ENCODE results near the gene GRID2.

The GRID2 gene

DNA sequence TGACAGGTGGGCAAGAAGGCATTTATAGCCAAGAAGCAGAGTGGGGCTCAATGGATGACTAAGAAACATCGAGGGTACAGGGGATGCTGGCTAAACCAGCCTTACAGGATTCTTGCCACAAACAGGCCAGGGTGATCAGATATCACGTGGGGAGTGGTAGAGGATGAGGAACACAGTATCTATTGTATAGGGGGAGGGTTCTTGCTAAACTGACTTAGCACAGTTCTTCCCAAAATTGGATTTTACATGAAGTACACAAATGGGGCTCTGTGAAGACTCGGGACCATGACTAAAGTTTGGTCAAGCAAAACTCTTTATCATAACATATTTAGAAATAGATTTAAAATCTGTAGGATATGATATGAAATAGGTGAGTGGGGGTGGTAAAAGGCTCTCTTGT, 1380.8 kb downstream of the GRID2 start:
- Histone ChIP-seq H3K27me3 (ENCODE audit: control insufficient read depth, insufficient read depth, low read length) (no peaks in the 10 kb centered on the region), H3K9ac (ENCODE audit: low read length) (no peak overlapping the region), H3K4me3 (ENCODE audit: low read length) (no peak overlapping the region), H3K27ac (ENCODE audit: low read depth, low read length) (no peak overlapping the region), H3K4me1 (ENCODE audit: control insufficient read depth, insufficient read depth, low read length) (no peaks in the 10 kb centered on the region), H3K36me3 (ENCODE audit: control insufficient read depth, insufficient read depth, low read length) (no peaks in the 10 kb centered on the region)

DNA sequence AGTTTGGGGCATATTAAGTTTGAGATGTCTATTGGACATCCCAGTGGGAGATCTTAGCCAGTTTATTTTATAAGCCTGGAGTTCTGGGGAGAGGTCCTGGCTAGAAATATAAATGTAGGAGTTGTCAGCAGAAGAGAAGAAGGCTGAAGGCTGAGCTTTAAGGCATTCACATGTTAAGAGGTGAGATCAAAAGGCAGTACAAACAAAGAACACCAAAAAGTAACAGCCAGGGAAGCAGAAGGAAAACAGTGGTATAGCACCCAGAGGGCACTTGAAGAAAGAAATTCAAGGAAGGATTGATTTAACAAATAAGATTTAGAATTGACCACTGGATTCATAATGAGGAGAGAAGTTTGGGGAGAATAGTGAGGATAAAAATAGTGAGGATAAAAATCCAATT, 1383.5 kb downstream of the GRID2 start:
- Histone ChIP-seq H3K9ac (ENCODE audit: low read length) (no peak overlapping the region), H3K36me3 (ENCODE audit: control insufficient read depth, insufficient read depth, low read length) (no peaks in the 10 kb centered on the region), H3K27me3 (ENCODE audit: control insufficient read depth, insufficient read depth, low read length) (no peaks in the 10 kb centered on the region), H3K4me1 (ENCODE audit: control insufficient read depth, insufficient read depth, low read length) (no peaks in the 10 kb centered on the region), H3K27ac (ENCODE audit: low read depth, low read length) (no peak overlapping the region), H3K4me3 (ENCODE audit: low read length) (no peak overlapping the region)

DNA sequence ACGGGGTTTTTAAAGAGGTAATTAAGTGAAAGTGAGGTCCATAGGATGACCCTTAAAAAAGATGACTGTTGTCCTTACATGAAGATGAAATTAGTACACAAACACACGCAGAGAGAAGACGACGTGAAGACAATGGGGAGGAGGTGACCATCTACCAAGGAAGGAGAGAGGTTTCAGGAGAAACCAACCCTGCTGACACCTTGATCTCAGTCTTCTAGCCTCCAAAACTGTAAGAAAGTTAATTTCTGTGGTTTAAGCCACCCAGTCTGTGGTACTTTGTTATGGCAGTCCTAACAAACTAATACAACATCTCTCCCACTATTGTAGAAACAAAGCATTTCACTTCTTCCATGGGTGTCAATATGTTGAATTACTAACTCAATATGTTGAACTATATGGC, 1385.2 kb downstream of the GRID2 start:
- no peaks in the 10 kb centered on the region for H3K4me1 ChIP-seq (ENCODE audit: control insufficient read depth, insufficient read depth, low read length)
- no peaks in the 10 kb centered on the region for H3K36me3 ChIP-seq (ENCODE audit: control insufficient read depth, insufficient read depth, low read length)
- H3K4me3 ChIP-seq (ENCODE audit: low read length): no peak overlapping the region
- H3K27me3 ChIP-seq (ENCODE audit: control insufficient read depth, insufficient read depth, low read length): no peaks in the 10 kb centered on the region
- no peak overlapping the region for H3K9ac ChIP-seq (ENCODE audit: low read length)
- no peak overlapping the region for H3K27ac ChIP-seq (ENCODE audit: low read depth, low read length)

DNA sequence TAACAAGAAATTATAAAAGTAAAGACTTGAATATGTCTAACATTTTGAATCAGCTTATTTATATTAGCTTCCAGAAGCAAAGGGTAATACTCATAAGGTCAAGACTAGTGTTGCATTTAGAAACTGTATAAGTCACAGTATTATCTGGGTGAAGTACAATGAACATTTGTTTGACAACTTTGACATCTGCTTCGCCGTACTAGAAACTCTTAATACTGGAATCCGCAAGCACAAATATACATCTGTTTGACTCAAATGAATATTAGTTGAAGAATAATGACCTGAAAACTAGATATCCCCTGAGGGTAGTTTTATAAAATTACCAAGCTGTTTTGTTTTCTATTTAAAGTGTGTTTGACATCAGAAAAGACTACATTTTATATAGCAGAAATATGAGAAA, 1389.4 kb downstream of the GRID2 start:
- no peak overlapping the region for H3K9ac ChIP-seq (ENCODE audit: low read length)
- no peak overlapping the region for H3K4me3 ChIP-seq (ENCODE audit: low read length)
- no peaks in the 10 kb centered on the region for H3K27me3 ChIP-seq (ENCODE audit: control insufficient read depth, insufficient read depth, low read length)
- H3K27ac ChIP-seq (ENCODE audit: low read depth, low read length): no peak overlapping the region
- H3K36me3 ChIP-seq (ENCODE audit: control insufficient read depth, insufficient read depth, low read length): no peaks in the 10 kb centered on the region
- no peaks in the 10 kb centered on the region for H3K4me1 ChIP-seq (ENCODE audit: control insufficient read depth, insufficient read depth, low read length)

DNA sequence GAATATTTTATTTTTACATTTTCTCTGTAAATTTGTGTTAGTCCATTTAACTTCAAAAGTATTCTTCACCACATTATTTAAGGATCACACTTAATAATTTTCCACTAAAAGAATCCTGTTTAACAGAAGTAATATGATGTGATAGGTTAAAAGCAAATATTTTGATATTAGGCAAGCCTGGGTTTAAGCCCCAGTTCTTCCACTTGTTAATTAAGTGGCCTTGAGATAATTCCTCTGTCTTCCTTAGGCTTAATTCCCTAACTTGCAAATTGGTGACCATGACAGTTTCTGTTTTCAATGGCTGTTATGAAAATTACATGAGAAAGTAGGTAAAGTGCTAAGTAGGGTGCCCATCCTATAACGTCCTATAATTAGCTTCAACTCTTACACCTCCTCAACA, 1394.9 kb downstream of the GRID2 start:
- Histone ChIP-seq H3K27ac (ENCODE audit: low read depth, low read length) (no peak overlapping the region), H3K4me3 (ENCODE audit: low read length) (no peak overlapping the region), H3K27me3 (ENCODE audit: control insufficient read depth, insufficient read depth, low read length) (no peaks in the 10 kb centered on the region), H3K4me1 (ENCODE audit: control insufficient read depth, insufficient read depth, low read length) (no peaks in the 10 kb centered on the region), H3K9ac (ENCODE audit: low read length) (no peak overlapping the region), H3K36me3 (ENCODE audit: control insufficient read depth, insufficient read depth, low read length) (no peaks in the 10 kb centered on the region)

DNA sequence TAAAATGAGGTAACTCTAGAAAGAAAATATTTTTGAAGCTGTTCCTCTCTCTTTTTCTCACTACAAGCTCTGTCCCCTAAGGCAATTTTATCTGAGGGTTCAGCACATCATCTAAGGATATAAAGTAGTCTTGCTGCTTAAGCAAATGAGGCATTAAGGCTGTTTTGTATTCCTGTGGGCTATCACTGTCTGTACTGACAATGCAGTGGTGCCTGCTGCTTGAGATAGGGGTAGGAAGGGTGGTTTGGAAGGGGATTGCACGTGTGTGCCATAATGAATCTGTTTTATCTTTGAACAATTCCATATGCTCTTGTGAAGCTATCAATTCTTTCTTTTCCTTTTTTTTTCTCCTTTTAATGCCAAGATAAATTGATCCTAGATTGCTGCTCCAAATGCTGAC, 1396.8 kb downstream of the GRID2 start:
- Histone ChIP-seq H3K27me3 (ENCODE audit: control insufficient read depth, insufficient read depth, low read length) (no peaks in the 10 kb centered on the region), H3K4me1 (ENCODE audit: control insufficient read depth, insufficient read depth, low read length) (no peaks in the 10 kb centered on the region), H3K27ac (ENCODE audit: low read depth, low read length) (no peak overlapping the region), H3K9ac (ENCODE audit: low read length) (no peak overlapping the region), H3K36me3 (ENCODE audit: control insufficient read depth, insufficient read depth, low read length) (no peaks in the 10 kb centered on the region), H3K4me3 (ENCODE audit: low read length) (no peak overlapping the region)

DNA sequence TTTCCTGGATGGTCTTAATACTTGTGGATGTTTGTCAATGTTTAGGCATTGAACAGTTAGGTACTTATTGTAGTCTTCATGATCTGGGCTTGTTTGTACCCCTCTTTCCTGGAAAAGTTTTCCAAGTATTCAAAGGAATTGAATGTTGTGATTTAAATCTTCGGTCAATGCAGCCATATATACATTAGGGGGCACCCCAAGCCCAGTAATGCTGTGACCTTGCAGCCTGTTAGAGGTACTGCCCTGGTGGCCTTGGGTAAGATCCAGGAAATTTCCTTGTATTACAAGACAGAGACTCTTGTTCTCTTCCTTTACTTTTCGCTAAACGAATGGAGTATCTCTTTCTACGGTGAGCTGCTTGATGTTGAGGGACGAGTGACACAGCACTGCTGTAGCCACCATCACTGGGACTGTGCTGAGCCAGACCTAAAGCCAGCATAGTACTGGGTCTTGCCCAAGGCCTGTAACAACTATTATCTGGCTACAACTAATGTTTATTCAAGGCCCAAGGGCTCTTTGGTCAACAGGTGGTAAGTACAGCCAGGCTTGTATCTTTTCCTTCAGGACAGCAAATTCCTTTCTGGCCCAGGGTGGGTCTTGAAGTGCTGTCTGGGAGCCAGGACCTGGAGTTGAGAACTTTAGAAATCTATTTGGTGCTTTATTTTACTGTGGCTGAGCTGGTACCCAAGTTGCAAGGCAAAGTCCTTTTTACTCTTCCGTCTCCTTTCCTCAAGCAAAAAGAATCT, 1406.5 kb downstream of the GRID2 start:
- Histone ChIP-seq H3K4me3 (ENCODE audit: low read length) (no peak overlapping the region), H3K27me3 (ENCODE audit: control insufficient read depth, insufficient read depth, low read length) (no peaks in the 10 kb centered on the region), H3K27ac (ENCODE audit: low read depth, low read length) (no peak overlapping the region)

DNA sequence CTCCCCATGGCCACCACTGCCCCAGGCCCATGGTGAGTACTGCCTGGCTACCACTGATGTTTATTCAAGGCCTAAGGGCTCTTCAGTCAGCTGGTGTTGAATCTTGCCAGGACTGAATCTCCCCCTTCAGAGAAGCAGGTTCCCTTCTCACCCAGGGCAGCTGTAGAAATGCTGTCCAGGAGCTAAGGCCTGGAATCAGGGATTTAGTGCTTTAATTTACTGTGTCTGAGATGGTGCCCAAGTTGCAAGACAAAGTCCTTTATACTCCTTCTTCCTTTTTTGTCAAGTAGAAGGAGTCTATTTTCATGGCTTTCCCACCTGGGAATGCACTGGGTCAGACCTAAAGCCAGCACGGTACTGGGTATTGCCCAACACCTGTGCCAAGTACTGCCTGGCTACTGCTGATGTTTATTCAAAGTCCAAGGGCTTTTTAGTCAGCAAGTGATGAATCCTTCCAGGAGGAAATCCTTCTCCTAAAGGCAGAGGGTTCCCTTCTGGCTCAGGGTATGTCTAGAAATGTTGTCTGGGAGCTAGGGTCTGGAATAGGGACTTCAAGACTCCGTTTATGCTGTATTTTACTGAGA, 1407.2 kb downstream of the GRID2 start:
- Histone ChIP-seq H3K36me3 (ENCODE audit: control insufficient read depth, insufficient read depth, low read length) (no peaks in the 10 kb centered on the region), H3K27ac (ENCODE audit: low read depth, low read length) (no peak overlapping the region), H3K4me1 (ENCODE audit: control insufficient read depth, insufficient read depth, low read length) (no peaks in the 10 kb centered on the region)

More for the DNA sequence above, 1406.5 kb downstream of the GRID2 start:
- no peaks in the 10 kb centered on the region for H3K36me3 ChIP-seq (ENCODE audit: control insufficient read depth, insufficient read depth, low read length)
- no peaks in the 10 kb centered on the region for H3K4me1 ChIP-seq (ENCODE audit: control insufficient read depth, insufficient read depth, low read length)
- H3K9ac ChIP-seq (ENCODE audit: low read length): no peak overlapping the region

DNA sequence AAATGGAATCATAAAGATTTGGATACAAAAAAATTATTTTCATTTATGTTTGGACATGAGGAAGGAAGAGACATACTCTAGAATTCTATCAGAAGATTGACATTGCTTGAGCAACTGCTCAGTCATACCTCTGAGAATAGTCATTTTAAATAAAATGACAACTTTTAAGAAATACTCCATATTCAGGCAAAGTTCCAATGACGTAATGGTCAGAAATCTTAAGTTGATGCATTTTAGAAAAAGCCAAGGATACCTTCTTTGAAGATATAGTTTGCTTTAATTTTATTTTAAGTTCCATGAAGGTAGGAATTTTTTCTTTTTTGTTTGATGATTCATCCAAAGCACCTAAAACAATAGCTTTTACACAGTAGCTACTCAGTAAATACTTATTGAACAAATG, 1414.5 kb downstream of the GRID2 start:
- no peak overlapping the region for H3K4me3 ChIP-seq (ENCODE audit: low read length)
- H3K27ac ChIP-seq (ENCODE audit: low read depth, low read length): no peak overlapping the region
- H3K9ac ChIP-seq (ENCODE audit: low read length): no peak overlapping the region
- no peaks in the 10 kb centered on the region for H3K4me1 ChIP-seq (ENCODE audit: control insufficient read depth, insufficient read depth, low read length)
- no peaks in the 10 kb centered on the region for H3K27me3 ChIP-seq (ENCODE audit: control insufficient read depth, insufficient read depth, low read length)
- H3K36me3 ChIP-seq (ENCODE audit: control insufficient read depth, insufficient read depth, low read length): no peaks in the 10 kb centered on the region

More for the DNA sequence above, 1407.2 kb downstream of the GRID2 start:
- Histone ChIP-seq H3K4me3 (ENCODE audit: low read length) (no peak overlapping the region), H3K9ac (ENCODE audit: low read length) (no peak overlapping the region), H3K27me3 (ENCODE audit: control insufficient read depth, insufficient read depth, low read length) (no peaks in the 10 kb centered on the region)

DNA sequence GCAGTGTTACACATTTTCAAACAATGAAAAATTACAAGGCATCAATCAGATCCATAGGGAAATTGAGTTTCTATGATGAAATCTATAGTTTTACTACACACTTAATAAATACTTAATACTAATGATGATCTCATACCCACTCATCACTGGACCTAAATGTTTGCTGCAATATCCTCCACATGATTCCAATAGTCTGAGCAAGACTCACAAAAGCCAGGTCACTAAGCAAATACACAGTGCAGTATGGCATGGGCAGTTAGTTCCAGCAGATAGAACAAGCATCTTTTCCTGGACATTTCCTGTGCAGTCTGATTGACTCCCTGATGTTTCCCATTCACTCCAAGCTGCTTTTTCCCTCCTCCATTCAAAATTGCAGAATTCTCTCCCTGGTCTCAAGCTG, 1415.8 kb downstream of the GRID2 start:
- Histone ChIP-seq H3K9ac (ENCODE audit: low read length) (no peak overlapping the region), H3K36me3 (ENCODE audit: control insufficient read depth, insufficient read depth, low read length) (no peaks in the 10 kb centered on the region), H3K4me3 (ENCODE audit: low read length) (no peak overlapping the region), H3K27me3 (ENCODE audit: control insufficient read depth, insufficient read depth, low read length) (no peaks in the 10 kb centered on the region), H3K27ac (ENCODE audit: low read depth, low read length) (no peak overlapping the region), H3K4me1 (ENCODE audit: control insufficient read depth, insufficient read depth, low read length) (no peaks in the 10 kb centered on the region)

DNA sequence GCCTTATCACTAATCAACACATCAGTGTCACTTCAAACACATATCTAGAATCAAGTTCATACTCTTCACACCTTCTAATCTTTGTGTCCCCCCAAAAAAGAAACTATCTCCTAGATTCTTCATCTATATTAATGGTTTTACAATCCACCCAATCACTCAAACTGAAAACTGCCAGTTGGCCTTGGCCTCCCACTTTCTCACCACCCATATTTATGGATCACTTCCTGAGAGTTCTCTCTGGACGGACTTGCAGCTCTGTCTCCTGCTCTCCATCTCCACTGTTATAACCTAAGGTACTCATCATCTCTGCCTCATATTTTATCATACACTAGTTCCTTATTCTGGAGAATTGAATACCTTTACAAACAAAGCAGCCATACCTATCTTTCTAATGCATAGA, 1418.7 kb downstream of the GRID2 start:
- Histone ChIP-seq H3K4me3 (ENCODE audit: low read length) (no peak overlapping the region), H3K27ac (ENCODE audit: low read depth, low read length) (no peak overlapping the region), H3K9ac (ENCODE audit: low read length) (no peak overlapping the region), H3K4me1 (ENCODE audit: control insufficient read depth, insufficient read depth, low read length) (no peaks in the 10 kb centered on the region), H3K27me3 (ENCODE audit: control insufficient read depth, insufficient read depth, low read length) (no peaks in the 10 kb centered on the region), H3K36me3 (ENCODE audit: control insufficient read depth, insufficient read depth, low read length) (no peaks in the 10 kb centered on the region)

DNA sequence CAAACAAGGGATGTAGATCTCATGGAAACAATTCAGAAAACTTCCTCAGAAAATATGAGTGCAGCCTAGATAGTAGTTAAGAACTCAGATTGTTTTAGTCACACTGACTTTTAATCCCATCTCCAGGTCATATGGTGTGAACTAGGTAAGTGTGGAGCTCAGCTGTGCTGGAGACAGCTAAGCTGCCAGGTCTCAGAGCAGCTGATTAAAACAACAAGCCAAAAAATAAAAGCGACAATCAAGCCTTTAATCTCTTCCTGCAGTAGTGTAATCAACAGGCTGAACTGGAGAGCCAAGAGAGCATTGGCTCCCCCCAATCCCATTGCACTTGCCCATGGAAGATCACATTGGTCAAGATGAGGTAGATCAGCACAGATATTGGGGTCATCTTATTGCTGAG, 1426.5 kb downstream of the GRID2 start:
- no peak overlapping the region for H3K27ac ChIP-seq (ENCODE audit: low read depth, low read length)
- no peaks in the 10 kb centered on the region for H3K36me3 ChIP-seq (ENCODE audit: control insufficient read depth, insufficient read depth, low read length)
- H3K9ac ChIP-seq (ENCODE audit: low read length): no peak overlapping the region

DNA sequence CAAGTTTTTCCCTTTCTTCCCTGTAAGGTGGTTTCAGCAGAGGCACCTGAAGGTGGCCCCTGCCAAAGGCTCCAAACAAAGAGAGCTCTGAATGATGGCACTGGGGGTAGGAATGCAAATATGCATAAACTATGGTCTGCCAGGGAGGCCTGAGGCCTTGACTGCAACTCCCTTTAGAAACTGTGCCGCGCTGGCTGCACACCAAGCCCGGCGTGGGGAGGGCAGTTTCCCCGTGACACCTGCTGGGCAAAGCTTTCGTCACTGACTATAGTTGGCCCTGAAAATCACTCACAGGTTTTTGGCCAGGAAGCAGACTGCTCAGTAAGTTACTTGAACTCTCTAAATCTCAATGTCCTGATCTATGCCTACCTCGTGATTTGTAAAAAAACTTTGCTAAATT, 1427.0 kb downstream of the GRID2 start:
- Histone ChIP-seq H3K9ac (ENCODE audit: low read length) (no peak overlapping the region), H3K27me3 (ENCODE audit: control insufficient read depth, insufficient read depth, low read length) (no peaks in the 10 kb centered on the region), H3K36me3 (ENCODE audit: control insufficient read depth, insufficient read depth, low read length) (no peaks in the 10 kb centered on the region), H3K27ac (ENCODE audit: low read depth, low read length) (no peak overlapping the region), H3K4me1 (ENCODE audit: control insufficient read depth, insufficient read depth, low read length) (no peaks in the 10 kb centered on the region), H3K4me3 (ENCODE audit: low read length) (no peak overlapping the region)

More for the DNA sequence above, 1426.5 kb downstream of the GRID2 start:
- no peaks in the 10 kb centered on the region for H3K27me3 ChIP-seq (ENCODE audit: control insufficient read depth, insufficient read depth, low read length)
- H3K4me3 ChIP-seq (ENCODE audit: low read length): no peak overlapping the region
- no peaks in the 10 kb centered on the region for H3K4me1 ChIP-seq (ENCODE audit: control insufficient read depth, insufficient read depth, low read length)
